Measurements from ENCODE around the gene GALNT14.

The GALNT14 gene

GRCh38 chr2:30949435-30949834, 188.8 kb downstream of the GALNT14 start:
- Histone ChIP-seq H3K9ac (ENCODE audit: low read length) (no peak overlapping the region), H4K8ac (ENCODE audit: low read length) (no peak overlapping the region), H3K14ac (ENCODE audit: low read length in 2 of 2) (no peak overlapping the region), H3K23ac (ENCODE audit: low read length in 2 of 2) (no peak overlapping the region), H3K4me2 (ENCODE audit: low read length, poor library complexity, severe bottlenecking) (no peak overlapping the region), H3K9me3 (ENCODE audit: control insufficient read depth, low read length) (no peaks in the 10 kb centered on the region), H2BK5ac (ENCODE audit: low read depth, low read length, poor library complexity, severe bottlenecking) (no peak overlapping the region), H3K36me3 (ENCODE audit: control insufficient read depth in 1 of 2, insufficient read depth in 2 of 2, low read depth in 1 of 2, low read length in 2 of 2) (peaks cover 0 to 40% of the 10 kb centered on the region in 2 experiments), H2AFZ (ENCODE audit: low read depth, low read length) (no peak overlapping the region), H4K91ac (ENCODE audit: low read length) (no peak overlapping the region), H2BK12ac (ENCODE audit: low read length in 2 of 2) (no peak overlapping the region), H3K27ac (ENCODE audit: low read length, poor library complexity, severe bottlenecking) (no peak overlapping the region), H2AK5ac (ENCODE audit: low read length, severe bottlenecking) (no peak overlapping the region), H2BK15ac (ENCODE audit: low read depth, poor library complexity, severe bottlenecking) (no peak overlapping the region), H3K27me3 (ENCODE audit: control insufficient read depth in 1 of 2, insufficient read depth in 1 of 2, low read length in 2 of 2) (no peaks in the 10 kb centered on the region), H3K4me1 (ENCODE audit: control insufficient read depth, insufficient read depth, low read depth, low read length) (peaks cover 2% of the 10 kb centered on the region), H3K4me3 (ENCODE audit: insufficient read depth in 1 of 2, low read depth in 1 of 2, low read length in 2 of 2) (no peak overlapping the region), H3K4ac (ENCODE audit: low read depth in 1 of 2, low read length in 2 of 2) (no peak overlapping the region), H3K79me1 (replicated peaks; ENCODE audit: low read length, poor library complexity, severe bottlenecking) (peaks cover 7% of the 10 kb centered on the region), H3K18ac (ENCODE audit: low read depth in 1 of 2, low read length in 2 of 2) (no peak overlapping the region), H2BK120ac (ENCODE audit: low read depth, low read length) (no peak overlapping the region)
- WGBS: 63% methylated on average over 4 of the region's 4 CpGs
- no peak for DNase-seq

GRCh38 chr2:30948857-30949256, 189.4 kb downstream of the GALNT14 start:
- no peak overlapping the region for H3K23ac ChIP-seq (ENCODE audit: low read length in 2 of 2)
- H2AFZ ChIP-seq (ENCODE audit: low read depth, low read length): no peak overlapping the region
- H2BK15ac ChIP-seq (ENCODE audit: low read depth, poor library complexity, severe bottlenecking): no peak overlapping the region
- DNase-seq: no peak
- no peak overlapping the region for H4K91ac ChIP-seq (ENCODE audit: low read length)
- H3K4me2 ChIP-seq (ENCODE audit: low read length, poor library complexity, severe bottlenecking): no peak overlapping the region
- no peak overlapping the region for H2BK5ac ChIP-seq (ENCODE audit: low read depth, low read length, poor library complexity, severe bottlenecking)
- H3K27me3 ChIP-seq (ENCODE audit: control insufficient read depth in 1 of 2, insufficient read depth in 1 of 2, low read length in 2 of 2): peaks cover 0 to 4% of the 10 kb centered on the region in 2 experiments
- no peak overlapping the region for H3K14ac ChIP-seq (ENCODE audit: low read length in 2 of 2)
- H3K9ac ChIP-seq (ENCODE audit: low read length): no peak overlapping the region
- H2BK120ac ChIP-seq (ENCODE audit: low read depth, low read length): no peak overlapping the region
- H4K8ac ChIP-seq (ENCODE audit: low read length): no peak overlapping the region
- H2BK12ac ChIP-seq (ENCODE audit: low read length in 2 of 2): no peak overlapping the region
- peaks cover 0 to 42% of the 10 kb centered on the region in 2 experiments for H3K36me3 ChIP-seq (ENCODE audit: control insufficient read depth in 1 of 2, insufficient read depth in 2 of 2, low read depth in 1 of 2, low read length in 2 of 2)
- no peak overlapping the region for H2AK5ac ChIP-seq (ENCODE audit: low read length, severe bottlenecking)
- H3K79me1 ChIP-seq (replicated peaks; ENCODE audit: low read length, poor library complexity, severe bottlenecking): peaks cover 5% of the 10 kb centered on the region
- H3K4me1 ChIP-seq (ENCODE audit: control insufficient read depth, insufficient read depth, low read depth, low read length): peaks cover 2% of the 10 kb centered on the region
- no peak overlapping the region for H3K4ac ChIP-seq (ENCODE audit: low read depth in 1 of 2, low read length in 2 of 2)
- no peak overlapping the region for H3K4me3 ChIP-seq (ENCODE audit: insufficient read depth in 1 of 2, low read depth in 1 of 2, low read length in 2 of 2)
- no peak overlapping the region for H3K27ac ChIP-seq (ENCODE audit: low read length, poor library complexity, severe bottlenecking)
- no peak overlapping the region for H3K18ac ChIP-seq (ENCODE audit: low read depth in 1 of 2, low read length in 2 of 2)
- H3K9me3 ChIP-seq (ENCODE audit: control insufficient read depth, low read length): no peaks in the 10 kb centered on the region
- 58% methylated on average over 2 of the region's 2 CpGs for WGBS

GRCh38 chr2:30948130-30948529, 190.1 kb downstream of the GALNT14 start:
- H3K79me1 ChIP-seq (replicated peaks; ENCODE audit: low read length, poor library complexity, severe bottlenecking): peaks cover 5% of the 10 kb centered on the region
- H3K18ac ChIP-seq (ENCODE audit: low read depth in 1 of 2, low read length in 2 of 2): no peak overlapping the region
- no peak overlapping the region for H2AFZ ChIP-seq (ENCODE audit: low read depth, low read length)
- H3K4ac ChIP-seq (ENCODE audit: low read depth in 1 of 2, low read length in 2 of 2): no peak overlapping the region
- 67% methylated on average over 1 of the region's 1 CpG for WGBS
- H3K27ac ChIP-seq (ENCODE audit: low read length, poor library complexity, severe bottlenecking): no peak overlapping the region
- H3K9ac ChIP-seq (ENCODE audit: low read length): no peak overlapping the region
- no peak overlapping the region for H2BK120ac ChIP-seq (ENCODE audit: low read depth, low read length)
- no peak overlapping the region for H3K4me3 ChIP-seq (ENCODE audit: insufficient read depth in 1 of 2, low read depth in 1 of 2, low read length in 2 of 2)
- H3K14ac ChIP-seq (ENCODE audit: low read length in 2 of 2): no peak overlapping the region
- peaks cover 0 to 43% of the 10 kb centered on the region in 2 experiments for H3K36me3 ChIP-seq (ENCODE audit: control insufficient read depth in 1 of 2, insufficient read depth in 2 of 2, low read depth in 1 of 2, low read length in 2 of 2)
- no peak overlapping the region for H2BK5ac ChIP-seq (ENCODE audit: low read depth, low read length, poor library complexity, severe bottlenecking)
- no peak overlapping the region for H3K23ac ChIP-seq (ENCODE audit: low read length in 2 of 2)
- no peaks in the 10 kb centered on the region for H3K9me3 ChIP-seq (ENCODE audit: control insufficient read depth, low read length)
- no peak overlapping the region for H2BK12ac ChIP-seq (ENCODE audit: low read length in 2 of 2)
- no peak overlapping the region for H2BK15ac ChIP-seq (ENCODE audit: low read depth, poor library complexity, severe bottlenecking)
- H3K27me3 ChIP-seq (ENCODE audit: control insufficient read depth in 1 of 2, insufficient read depth in 1 of 2, low read length in 2 of 2): peaks cover 0 to 7% of the 10 kb centered on the region in 2 experiments
- peaks cover 2% of the 10 kb centered on the region for H3K4me1 ChIP-seq (ENCODE audit: control insufficient read depth, insufficient read depth, low read depth, low read length)
- no peak overlapping the region for H4K8ac ChIP-seq (ENCODE audit: low read length)
- no peak for DNase-seq
- H4K91ac ChIP-seq (ENCODE audit: low read length): no peak overlapping the region
- H2AK5ac ChIP-seq (ENCODE audit: low read length, severe bottlenecking): no peak overlapping the region
- no peak overlapping the region for H3K4me2 ChIP-seq (ENCODE audit: low read length, poor library complexity, severe bottlenecking)

- Histone ChIP-seq H3K4me2 (ENCODE audit: low read length, poor library complexity, severe bottlenecking) (no peak overlapping the region), H3K27ac (ENCODE audit: low read length, poor library complexity, severe bottlenecking) (no peak overlapping the region), H3K4me1 (ENCODE audit: control insufficient read depth, insufficient read depth, low read depth, low read length) (peaks cover 2% of the 10 kb centered on the region), H3K27me3 (ENCODE audit: control insufficient read depth in 1 of 2, insufficient read depth in 1 of 2, low read length in 2 of 2) (peaks cover 0 to 11% of the 10 kb centered on the region in 2 experiments), H2BK5ac (ENCODE audit: low read depth, low read length, poor library complexity, severe bottlenecking) (no peak overlapping the region), H3K36me3 (ENCODE audit: control insufficient read depth in 1 of 2, insufficient read depth in 2 of 2, low read depth in 1 of 2, low read length in 2 of 2) (peaks cover 0 to 46% of the 10 kb centered on the region in 2 experiments), H3K9me3 (ENCODE audit: control insufficient read depth, low read length) (no peaks in the 10 kb centered on the region), H4K91ac (ENCODE audit: low read length) (no peak overlapping the region), H2BK120ac (ENCODE audit: low read depth, low read length) (no peak overlapping the region), H3K4me3 (ENCODE audit: insufficient read depth in 1 of 2, low read depth in 1 of 2, low read length in 2 of 2) (no peak overlapping the region), H2BK15ac (ENCODE audit: low read depth, poor library complexity, severe bottlenecking) (no peak overlapping the region), H4K8ac (ENCODE audit: low read length) (no peak overlapping the region), H3K14ac (ENCODE audit: low read length in 2 of 2) (no peak overlapping the region), H3K23ac (ENCODE audit: low read length in 2 of 2) (no peak overlapping the region), H2BK12ac (ENCODE audit: low read length in 2 of 2) (no peak overlapping the region), H2AFZ (ENCODE audit: low read depth, low read length) (no peak overlapping the region), H3K4ac (ENCODE audit: low read depth in 1 of 2, low read length in 2 of 2) (no peak overlapping the region), H2AK5ac (ENCODE audit: low read length, severe bottlenecking) (no peak overlapping the region), H3K18ac (ENCODE audit: low read depth in 1 of 2, low read length in 2 of 2) (no peak overlapping the region), H3K9ac (ENCODE audit: low read length) (no peak overlapping the region), H3K79me1 (replicated peaks; ENCODE audit: low read length, poor library complexity, severe bottlenecking) (peaks cover 5% of the 10 kb centered on the region)
- no peak for DNase-seq
Observed at GRCh38 chr2:30947686-30948085, 190.6 kb downstream of the GALNT14 start.

Measured in mesenchymal stem cell (in vitro differentiated cells and primary cell).